Ovary (tissue), 9 donors: ENCODE data around the gene ACAD8. TPM values are rescaled to one million over a fixed set of nuclear protein-coding genes. Genes with fewer than 3 reads are reported as not detected.

ENCODE experiments used
- DNase-seq, 5 donors: peaks; one replicate each; pipeline ENCODE4 v3.0.0-alpha.2; 2019 to 2020
- H3K27ac ChIP-seq, 2 donors: fragments of 200-600 bp; one replicate each; pipeline versions ENCODE4 v1.5.1 to v1.8.0; 2019 to 2022
- H3K27me3 ChIP-seq: fragments of 200-600 bp; one replicate; pipeline ENCODE4 v1.8.0; 2022
- H3K36me3 ChIP-seq: fragments of 200-600 bp; sonication (generic); one replicate; pipeline ENCODE4 v1.5.1; 2019
- H3K4me1 ChIP-seq: one replicate; pipeline ENCODE4 v1.8.1; 2013; ENCODE audit warnings: mild to moderate bottlenecking, moderate library complexity; ENCODE audit not compliant: insufficient read depth
- H3K4me3 ChIP-seq: fragments of 200-600 bp; sonication (generic); one replicate; pipeline ENCODE4 v1.5.1; 2017
- H3K9me3 ChIP-seq, 2 donors: fragments of 200-600 bp in 1 of 2; sonication (generic) in 1 of 2; one replicate each; pipeline versions ENCODE4 v1.5.1 to v1.8.1; 2013 to 2019; ENCODE audit warnings: mild to moderate bottlenecking in 1 of 2, moderate library complexity in 1 of 2
- CTCF ChIP-seq, 3 donors: fragments of 450-650 bp in 2 of 3; fragments of 200-600 bp in 1 of 3; IDR thresholded peaks; one replicate each; pipeline versions ENCODE4 v1.5.1 to v1.8.0; 2016 to 2022; ENCODE audit warnings: antibody characterized with exemption in 3 of 3, mild to moderate bottlenecking in 1 of 3
- EP300 ChIP-seq: sonication (generic); formaldehyde crosslinking; IDR thresholded peaks from one replicate; pipeline ENCODE4 v1.6.1; 2017; ENCODE audit warnings: antibody characterized with exemption
- POLR2A ChIP-seq: fragments of 450-650 bp; IDR thresholded peaks from one replicate; pipeline ENCODE4 v1.6.1; 2017; ENCODE audit warnings: antibody characterized with exemption, mild to moderate bottlenecking, moderate library complexity
- WGBS, 3 donors: extraction: QIAGEN DNeasy Blood & Tissue Kit in 1 of 3; methylation state at CpG; one replicate each; pipeline versions ENCODE4 v1.1.5 to v1.1.7; 2013 to 2017; 5-methylcytosine and 5-hydroxymethylcytosine counted together
- intact Hi-C, 4 donors: fragments of 100-400 bp; cut with DNase I; formaldehyde crosslinking; loops; one replicate each; pipeline versions ENCODE4 v1.11.0 to v1.15.1; 2022 to 2023
- polyA plus RNA-seq, 2 donors: library from polyadenylated mRNA; stranded (reverse); fragments of 200-250 nt in 1 of 2; fragments of 350-450 nt in 1 of 2; fragmentation: Illumina TruSeq in 1 of 2; extraction: RNeasy Lipid Tissue Mini Kit (QIAGEN cat#74804) in 1 of 2; gene quantifications; one replicate each; pipeline ENCODE4 v1.2.3, GENCODE V29; 2013 to 2014
- total RNA-seq, 7 donors: library from RNA; depleted of rRNA in 2 of 7; stranded (reverse); fragments of >200 nt in 2 of 7; fragmentation: NEBNext Ultra II Directional in 3 of 7; extraction: Animal tissue kit (Norgen Biotek cat#: 25700) in 3 of 7; gene quantifications; one replicate each; pipeline versions ENCODE4 v1.1.0 to v1.2.4, GENCODE V29; 2016 to 2023
- donor health status: DM: no; HTN: no; CAD: no; lungs with moderate emphysema.
- donor health status: DM: no; HTN: no; CAD: no.
- donor health status: Bipolar disorder and iron deficiency.
- donor health status: DM: yes; HTN: yes; CAD: no.
- donor health status: DM: no; HTN: no; CAD: no.
- donor health status: DM: yes; HTN: yes; CAD: no.

The ACAD8 gene
- total and polyA plus RNA-seq, 9 donors = 14.4 to 27.5 (median 20.4) TPM

GRCh38 chr11:134266440-134266839, 13.1 kb downstream of the ACAD8 start:
- Histone ChIP-seq H3K4me1 (no peaks in the 10 kb centered on the region), H3K4me3 (no peak overlapping the region), H3K36me3 (no peaks in the 10 kb centered on the region), H3K27me3 (no peaks in the 10 kb centered on the region), H3K27ac (no peak overlapping the region), H3K9me3 (no peaks in the 10 kb centered on the region)
- intact Hi-C loops = no loop called here
- WGBS, 3 donors = 87 to 93% (median 88%) methylated on average over 5 of the region's 5 CpGs
- no peak for TF ChIP-seq CTCF (IDR thresholded peaks at IDR 0.05)
- TF ChIP-seq POLR2A = no peak
- TF ChIP-seq EP300 = no peak
- DNase-seq = no peak

DNA sequence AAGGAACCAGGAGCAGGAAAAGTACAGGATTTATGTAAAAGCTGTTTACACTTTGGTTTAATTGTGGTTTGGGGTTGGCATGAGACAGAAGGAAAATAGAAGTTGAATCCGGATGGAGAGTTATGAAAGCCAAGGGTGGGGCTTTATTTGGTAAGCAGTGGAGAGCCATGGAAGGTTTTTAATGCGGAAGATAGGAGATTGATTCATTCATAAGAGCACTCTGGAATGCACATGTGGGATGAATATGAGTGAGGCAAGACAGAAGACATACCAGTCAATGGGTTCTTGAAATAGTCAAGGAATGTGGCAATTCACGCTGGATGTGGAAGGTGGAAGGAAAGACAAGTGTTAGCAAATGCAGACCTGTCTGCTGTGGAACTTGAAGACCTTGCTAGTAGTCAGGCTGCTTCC, 13.5 kb downstream of the ACAD8 start:
- Histone ChIP-seq H3K27me3 (no peaks in the 10 kb centered on the region), H3K27ac (no peak overlapping the region), H3K36me3 (no peaks in the 10 kb centered on the region), H3K9me3 (no peaks in the 10 kb centered on the region), H3K4me3 (no peak overlapping the region), H3K4me1 (no peaks in the 10 kb centered on the region)
- TF ChIP-seq POLR2A = no peak
- WGBS, 3 donors = 42 to 55% (median 43%) methylated on average over 3 of the region's 3 CpGs
- no peak for DNase-seq
- intact Hi-C loops = no loop called here

DNA sequence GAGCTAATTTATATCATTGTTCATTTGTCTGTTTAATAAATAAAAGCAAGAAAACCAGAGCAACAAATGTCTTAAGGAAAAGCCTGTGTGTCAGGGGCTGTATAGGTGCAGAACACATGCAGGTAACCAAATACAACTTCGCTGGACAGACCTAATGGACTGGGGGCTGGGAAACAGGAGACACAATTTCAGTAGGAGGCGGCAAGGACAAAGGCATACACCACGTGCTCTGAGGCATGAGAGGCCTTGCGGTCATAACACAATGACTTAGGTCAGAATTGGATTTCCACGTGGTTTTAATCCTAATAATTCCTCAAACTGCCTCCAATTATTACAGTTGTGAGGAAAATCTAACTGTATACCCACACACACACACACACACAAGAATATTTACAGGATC, 14.1 kb downstream of the ACAD8 start:
- H3K36me3 ChIP-seq = no peaks in the 10 kb centered on the region
- no peaks in the 10 kb centered on the region for H3K27me3 ChIP-seq
- H3K4me1 ChIP-seq = no peaks in the 10 kb centered on the region
- intact Hi-C loops = no loop called here
- no peaks in the 10 kb centered on the region for H3K9me3 ChIP-seq
- 70 to 77% (median 73%) methylated on average over 5 of the region's 5 CpGs for WGBS, 3 donors
- no peak for TF ChIP-seq EP300
- no peak for TF ChIP-seq POLR2A
- no peak for TF ChIP-seq CTCF (IDR thresholded peaks at IDR 0.05)
- no peak overlapping the region for H3K4me3 ChIP-seq
- DNase-seq = no peak
- no peak overlapping the region for H3K27ac ChIP-seq

DNA sequence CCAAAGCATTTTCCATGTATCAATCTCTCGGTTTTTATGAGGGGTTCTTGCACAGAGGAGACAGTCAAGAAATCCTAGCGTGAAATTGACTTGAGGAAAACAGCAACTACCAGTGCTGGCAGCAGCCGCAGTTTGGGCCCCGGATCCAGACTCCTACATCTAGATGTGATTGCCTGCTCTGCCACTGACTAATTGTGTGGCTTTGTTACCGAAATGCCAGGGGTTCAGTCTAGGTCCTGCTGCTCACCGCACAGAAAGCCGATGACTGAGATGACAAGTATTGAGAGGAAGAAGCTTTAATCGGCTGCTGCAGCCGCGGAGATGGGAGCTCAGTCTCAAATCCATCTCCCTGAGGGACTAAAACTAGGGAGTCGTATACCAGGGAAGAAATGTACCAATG, 14.6 kb downstream of the ACAD8 start:
- 83 to 87% (median 84%) methylated on average over 11 of the region's 11 CpGs for WGBS, 3 donors
- H3K27me3 ChIP-seq = no peaks in the 10 kb centered on the region
- DNase-seq = no peak
- H3K9me3 ChIP-seq = no peaks in the 10 kb centered on the region
- H3K36me3 ChIP-seq = no peaks in the 10 kb centered on the region
- no peaks in the 10 kb centered on the region for H3K4me1 ChIP-seq
- TF ChIP-seq EP300 (no peak), POLR2A (no peak)
- intact Hi-C loops = no loop called here
- no peak overlapping the region for H3K4me3 ChIP-seq
- H3K27ac ChIP-seq = no peak overlapping the region

DNA sequence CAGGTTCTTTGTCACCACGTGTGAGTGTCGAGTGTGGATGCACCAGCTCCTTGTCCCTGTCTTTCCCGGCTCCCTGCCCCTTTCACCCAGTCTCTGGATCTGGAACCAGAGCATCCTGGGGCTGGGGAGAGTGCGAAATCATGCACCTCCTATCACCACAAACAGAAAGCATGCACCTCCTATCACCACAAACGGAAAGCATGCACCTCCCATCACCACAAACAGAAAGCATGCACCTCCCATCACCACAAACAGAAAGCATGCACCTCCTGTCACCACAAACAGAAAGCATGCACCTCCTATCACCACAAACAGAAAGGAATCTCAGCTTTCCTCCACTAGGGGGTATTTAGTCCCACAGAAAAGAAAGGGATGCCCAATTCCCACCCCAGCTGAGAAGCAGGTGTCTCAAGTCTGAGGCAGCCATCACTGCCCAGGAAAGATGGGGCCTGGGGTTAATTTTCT, 16.9 kb downstream of the ACAD8 start:
- intact Hi-C loops = no loop called here
- no peaks in the 10 kb centered on the region for H3K27me3 ChIP-seq
- no peaks in the 10 kb centered on the region for H3K36me3 ChIP-seq
- no peaks in the 10 kb centered on the region for H3K4me1 ChIP-seq
- H3K9me3 ChIP-seq = no peaks in the 10 kb centered on the region
- no peak for DNase-seq
- TF ChIP-seq EP300 (no peak), CTCF (IDR thresholded peaks at IDR 0.05) (no peak), POLR2A (no peak)
- WGBS, 3 donors = 40 to 42% (median 40%) methylated on average over 5 of the region's 5 CpGs
- H3K4me3 ChIP-seq = no peak overlapping the region
- no peak overlapping the region for H3K27ac ChIP-seq

GRCh38 chr11:134271978-134272377, 18.6 kb downstream of the ACAD8 start:
- Histone ChIP-seq H3K27me3 (no peaks in the 10 kb centered on the region), H3K9me3 (no peaks in the 10 kb centered on the region), H3K27ac (no peak overlapping the region), H3K4me3 (no peak overlapping the region), H3K36me3 (no peaks in the 10 kb centered on the region), H3K4me1 (peaks cover 6% of the 10 kb centered on the region)
- intact Hi-C loops = no loop called here
- WGBS, 3 donors = 85 to 94% (median 91%) methylated on average over 4 of the region's 4 CpGs
- TF ChIP-seq EP300 = no peak
- no peak for DNase-seq
